ENCODE results near the gene GFER. TPM values are rescaled to one million over a fixed set of nuclear protein-coding genes. Genes with fewer than 3 reads are reported as not detected.

GFER gene
- total and polyA plus RNA-seq, 9 of the 15 experiments (the other 6 are each of a cell fraction or from before 2014, with no cell fraction given), result 4.3 to 53.7 (median 19.8) TPM

DNA sequence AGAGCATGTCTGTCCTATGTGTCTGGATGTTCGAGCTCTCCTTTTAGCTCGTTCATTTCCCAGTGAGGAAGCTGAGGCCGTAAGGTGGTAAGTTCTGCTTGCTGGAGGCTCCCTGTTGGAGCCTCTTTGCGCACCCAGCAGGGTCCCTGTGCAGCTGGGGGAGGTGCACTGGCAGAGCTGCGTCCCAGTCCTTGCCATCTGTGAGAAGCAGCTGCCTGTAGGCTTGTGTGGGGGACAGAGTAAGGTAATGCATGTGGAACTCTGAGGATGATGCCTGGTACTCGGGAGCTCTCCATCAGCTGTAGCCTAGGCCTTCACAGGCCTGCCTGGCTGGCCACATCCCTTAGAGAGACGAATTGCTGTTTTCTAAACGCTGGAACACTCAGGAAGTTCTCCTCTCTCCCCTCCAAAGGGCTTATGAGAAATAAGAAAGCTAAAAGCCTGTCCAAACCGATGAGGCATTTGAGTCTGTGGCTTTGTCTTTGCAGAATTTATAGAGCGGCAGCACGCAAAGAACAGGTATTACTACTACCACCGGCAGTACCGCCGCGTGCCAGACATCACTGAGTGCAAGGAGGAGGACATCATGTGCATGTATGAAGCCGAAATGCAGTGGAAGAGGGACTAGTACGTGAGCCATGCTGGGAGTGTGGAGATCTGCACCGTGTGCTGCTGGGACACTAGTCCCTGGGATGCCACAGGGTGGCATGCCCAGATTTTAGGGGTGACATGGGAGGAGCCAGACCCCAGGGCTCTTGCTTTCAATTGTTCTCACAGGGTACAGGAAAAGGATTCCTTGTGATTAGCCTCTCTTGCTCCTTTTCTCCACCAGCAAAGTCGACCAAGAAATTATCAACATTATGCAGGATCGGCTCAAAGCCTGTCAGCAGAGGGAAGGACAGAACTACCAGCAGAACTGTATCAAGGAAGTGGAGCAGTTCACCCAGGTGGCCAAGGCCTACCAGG, 23.0 kb upstream of the GFER start (continued):
- TF ChIP-seq TEAD4 (IDR thresholded peaks at IDR 0.05; ENCODE audit: low read length), result peak; percentile 26
- TF ChIP-seq TEAD4 (CRISPR knock-in tag; IDR thresholded peaks at IDR 0.05; ENCODE audit: borderline replicate concordance), result no peak
- TF ChIP-seq, protein P1, sequence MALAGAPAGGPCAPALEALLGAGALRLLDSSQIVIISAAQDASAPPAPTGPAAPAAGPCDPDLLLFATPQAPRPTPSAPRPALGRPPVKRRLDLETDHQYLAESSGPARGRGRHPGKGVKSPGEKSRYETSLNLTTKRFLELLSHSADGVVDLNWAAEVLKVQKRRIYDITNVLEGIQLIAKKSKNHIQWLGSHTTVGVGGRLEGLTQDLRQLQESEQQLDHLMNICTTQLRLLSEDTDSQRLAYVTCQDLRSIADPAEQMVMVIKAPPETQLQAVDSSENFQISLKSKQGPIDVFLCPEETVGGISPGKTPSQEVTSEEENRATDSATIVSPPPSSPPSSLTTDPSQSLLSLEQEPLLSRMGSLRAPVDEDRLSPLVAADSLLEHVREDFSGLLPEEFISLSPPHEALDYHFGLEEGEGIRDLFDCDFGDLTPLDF (CRISPR knock-in tag; IDR thresholded peaks at IDR 0.05), result no peak
- no peak for TF ChIP-seq ZNF134 (CRISPR knock-in tag; conservative IDR thresholded peaks at IDR 0.05)
- TF ChIP-seq, protein P2, sequence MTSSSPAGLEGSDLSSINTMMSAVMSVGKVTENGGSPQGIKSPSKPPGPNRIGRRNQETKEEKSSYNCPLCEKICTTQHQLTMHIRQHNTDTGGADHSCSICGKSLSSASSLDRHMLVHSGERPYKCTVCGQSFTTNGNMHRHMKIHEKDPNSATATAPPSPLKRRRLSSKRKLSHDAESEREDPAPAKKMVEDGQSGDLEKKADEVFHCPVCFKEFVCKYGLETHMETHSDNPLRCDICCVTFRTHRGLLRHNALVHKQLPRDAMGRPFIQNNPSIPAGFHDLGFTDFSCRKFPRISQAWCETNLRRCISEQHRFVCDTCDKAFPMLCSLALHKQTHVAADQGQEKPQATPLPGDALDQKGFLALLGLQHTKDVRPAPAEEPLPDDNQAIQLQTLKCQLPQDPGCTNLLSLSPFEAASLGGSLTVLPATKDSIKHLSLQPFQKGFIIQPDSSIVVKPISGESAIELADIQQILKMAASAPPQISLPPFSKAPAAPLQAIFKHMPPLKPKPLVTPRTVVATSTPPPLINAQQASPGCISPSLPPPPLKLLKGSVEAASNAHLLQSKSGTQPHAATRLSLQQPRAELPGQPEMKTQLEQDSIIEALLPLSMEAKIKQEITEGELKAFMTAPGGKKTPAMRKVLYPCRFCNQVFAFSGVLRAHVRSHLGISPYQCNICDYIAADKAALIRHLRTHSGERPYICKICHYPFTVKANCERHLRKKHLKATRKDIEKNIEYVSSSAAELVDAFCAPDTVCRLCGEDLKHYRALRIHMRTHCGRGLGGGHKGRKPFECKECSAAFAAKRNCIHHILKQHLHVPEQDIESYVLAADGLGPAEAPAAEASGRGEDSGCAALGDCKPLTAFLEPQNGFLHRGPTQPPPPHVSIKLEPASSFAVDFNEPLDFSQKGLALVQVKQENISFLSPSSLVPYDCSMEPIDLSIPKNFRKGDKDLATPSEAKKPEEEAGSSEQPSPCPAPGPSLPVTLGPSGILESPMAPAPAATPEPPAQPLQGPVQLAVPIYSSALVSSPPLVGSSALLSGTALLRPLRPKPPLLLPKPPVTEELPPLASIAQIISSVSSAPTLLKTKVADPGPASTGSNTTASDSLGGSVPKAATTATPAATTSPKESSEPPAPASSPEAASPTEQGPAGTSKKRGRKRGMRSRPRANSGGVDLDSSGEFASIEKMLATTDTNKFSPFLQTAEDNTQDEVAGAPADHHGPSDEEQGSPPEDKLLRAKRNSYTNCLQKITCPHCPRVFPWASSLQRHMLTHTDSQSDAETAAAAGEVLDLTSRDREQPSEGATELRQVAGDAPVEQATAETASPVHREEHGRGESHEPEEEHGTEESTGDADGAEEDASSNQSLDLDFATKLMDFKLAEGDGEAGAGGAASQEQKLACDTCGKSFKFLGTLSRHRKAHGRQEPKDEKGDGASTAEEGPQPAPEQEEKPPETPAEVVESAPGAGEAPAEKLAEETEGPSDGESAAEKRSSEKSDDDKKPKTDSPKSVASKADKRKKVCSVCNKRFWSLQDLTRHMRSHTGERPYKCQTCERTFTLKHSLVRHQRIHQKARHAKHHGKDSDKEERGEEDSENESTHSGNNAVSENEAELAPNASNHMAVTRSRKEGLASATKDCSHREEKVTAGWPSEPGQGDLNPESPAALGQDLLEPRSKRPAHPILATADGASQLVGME (CRISPR knock-in tag; IDR thresholded peaks at IDR 0.05), result no peak
- no peak for TF ChIP-seq GATAD2B (IDR thresholded peaks at IDR 0.05; ENCODE audit: borderline replicate concordance)
- peak; percentile 83 for TF ChIP-seq HNRNPL (IDR thresholded peaks at IDR 0.05; ENCODE audit: low read depth, low read length)
- TF ChIP-seq, protein P3, sequence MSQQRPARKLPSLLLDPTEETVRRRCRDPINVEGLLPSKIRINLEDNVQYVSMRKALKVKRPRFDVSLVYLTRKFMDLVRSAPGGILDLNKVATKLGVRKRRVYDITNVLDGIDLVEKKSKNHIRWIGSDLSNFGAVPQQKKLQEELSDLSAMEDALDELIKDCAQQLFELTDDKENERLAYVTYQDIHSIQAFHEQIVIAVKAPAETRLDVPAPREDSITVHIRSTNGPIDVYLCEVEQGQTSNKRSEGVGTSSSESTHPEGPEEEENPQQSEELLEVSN (IDR thresholded peaks at IDR 0.05; ENCODE audit: borderline replicate concordance in 1 of 2, extremely low read depth in 1 of 2, insufficient read depth in 1 of 2, insufficient read length in 1 of 2, low read depth in 1 of 2, low read length in 1 of 2, poor library complexity in 1 of 2, severe bottlenecking in 1 of 2), result no peak
- no peak for TF ChIP-seq SMARCC2 (IDR thresholded peaks at IDR 0.05; ENCODE audit: low read depth)
- TF ChIP-seq PURB (CRISPR knock-in tag; IDR thresholded peaks at IDR 0.05; ENCODE audit: low read depth), result no peak
- TF ChIP-seq GTF2E2 (tag; IDR thresholded peaks at IDR 0.05), result no peak
- peak; percentile 65; the same call in 1 of the 2 replicates for TF ChIP-seq STAT5A (IDR thresholded peaks at IDR 0.05; ENCODE audit: borderline replicate concordance, low read length)
- TF ChIP-seq KLF1 (tag; IDR thresholded peaks at IDR 0.05), result 0 out of 2 replicates have a peak, but pooled peaks have one; percentile 23
- peak; percentile 29; the same call in 1 of the 2 replicates for TF ChIP-seq ELF2 (CRISPR knock-in tag; IDR thresholded peaks at IDR 0.05)
- TF ChIP-seq CEBPG (CRISPR knock-in tag; IDR thresholded peaks at IDR 0.05), result no peak
- no peak for TF ChIP-seq CEBPG (tag; conservative IDR thresholded peaks at IDR 0.05 in 1 of 2, IDR thresholded peaks at IDR 0.05 in 1 of 2)
- no peak for TF ChIP-seq ZNF140 (CRISPR knock-in tag; IDR thresholded peaks at IDR 0.05)
- TF ChIP-seq KAT7 (CRISPR knock-in tag; IDR thresholded peaks at IDR 0.05; ENCODE audit: borderline replicate concordance), result peak; percentile 91
- TF ChIP-seq ZNF197 (CRISPR knock-in tag; IDR thresholded peaks at IDR 0.05; ENCODE audit: low read depth), result no peak
